Epithelial cell of prostate (primary cell): Measurements from ENCODE around the gene PGC.

Experiments
- DNase-seq: peaks from one replicate; pipeline ENCODE4 v3.0.0-alpha.2; 2011; ENCODE audit warnings: low read depth, low spot score
- H3K27ac ChIP-seq: fragments of 450-650 bp; 2 replicates; pipeline ENCODE4 v1.5.1; 2017; ENCODE audit warnings: mild to moderate bottlenecking

The PGC gene

GRCh38 chr6:41750374-41750773 lies 3.2 kb upstream of the PGC start:
- DNase-seq: no peak
- H3K27ac ChIP-seq: no peak overlapping the region

GRCh38 chr6:41748542-41748941 lies 1.3 kb upstream of the PGC start:
- H3K27ac ChIP-seq: no peak overlapping the region
- no peak for DNase-seq

GRCh38 chr6:41748102-41748477 lies 893 bp upstream of the PGC start:
- DNase-seq: no peak
- no peak overlapping the region for H3K27ac ChIP-seq

GRCh38 chr6:41746107-41746506 lies 1.1 kb downstream of the PGC start:
- H3K27ac ChIP-seq: no peak overlapping the region
- DNase-seq: no peak

GRCh38 chr6:41744236-41744787 lies 2.9 kb downstream of the PGC start:
- no peak for DNase-seq
- H3K27ac ChIP-seq: no peak overlapping the region

GRCh38 chr6:41743406-41744235 lies 3.6 kb downstream of the PGC start:
- H3K27ac ChIP-seq: no peak overlapping the region
- DNase-seq: no peak

- DNase-seq: no peak
- H3K27ac ChIP-seq: peak overlapping the region; percentile 27
These were observed 5.3 kb downstream of the PGC start for GRCh38 chr6:41741625-41742490.

GRCh38 chr6:41740366-41741162 lies 6.6 kb downstream of the PGC start:
- no peak for DNase-seq
- no peak overlapping the region for H3K27ac ChIP-seq

GRCh38 chr6:41739041-41739440 lies 8.2 kb downstream of the PGC start:
- H3K27ac ChIP-seq: no peak overlapping the region
- DNase-seq: no peak

- no peak for DNase-seq
- H3K27ac ChIP-seq: no peak overlapping the region
These were observed 9.5 kb downstream of the PGC start for GRCh38 chr6:41737591-41738130.

GRCh38 chr6:41736800-41737555 lies 10.2 kb downstream of the PGC start:
- no peak for DNase-seq
- H3K27ac ChIP-seq: no peak overlapping the region

GRCh38 chr6:41736186-41736733 lies 10.9 kb downstream of the PGC start:
- DNase-seq: no peak
- no peak overlapping the region for H3K27ac ChIP-seq

- no peak for DNase-seq
- H3K27ac ChIP-seq: peak within 1 kb of the TSS; percentile 79
These were observed 11.6 kb downstream of the PGC start, which contains the start of gene TFEB for GRCh38 chr6:41735427-41736185. TFEB (minus strand) TSS chr6:41735608; CDS start chr6:41691213, 44,395 bp downstream.

GRCh38 chr6:41734666-41735426 lies 12.4 kb downstream of the PGC start:
- no peak for DNase-seq
- peak overlapping the region; percentile 79 for H3K27ac ChIP-seq

GRCh38 chr6:41733707-41734665 lies 13.2 kb downstream of the PGC start:
- no peak for DNase-seq
- H3K27ac ChIP-seq: peak overlapping the region; percentile 79

- H3K27ac ChIP-seq: peak overlapping the region; percentile 79
- DNase-seq: no peak
These were observed 13.9 kb downstream of the PGC start for GRCh38 chr6:41733360-41733706.
